WTC11 (cell line): ENCODE results near the gene PRKAG2. TPM values are rescaled to one million over a fixed set of nuclear protein-coding genes. Genes with fewer than 3 reads are reported as not detected.

Experiments
- ATAC-seq: fragments of 200-7000 bp; cut with Tn5 transposase; 2 replicates; pipeline ENCODE4 v1.10.0; 2021; ENCODE audit warnings: mild to moderate bottlenecking, moderate library complexity
- CTCF ChIA-PET: fragments of 300-600 bp; sonication (Branson Sonifier 250); formaldehyde crosslinking; loops from one replicate; lab custom pipeline; 2021; ENCODE audit warnings: antibody characterized with exemption; lab: Charles Lee
- POLR2A ChIA-PET: fragments of 350-600 bp; sonication (Branson Sonifier 250); formaldehyde crosslinking; loops from one replicate; lab custom pipeline; 2021; ENCODE audit warnings: antibody characterized with exemption; lab: Charles Lee
- DNase-seq: peaks from one replicate; pipeline ENCODE4 v3.0.0; 2021; ENCODE audit warnings: low spot score
- H3K27ac Mint-ChIP-seq: 2 replicates; pipeline ENCODE4 v1.8.0; 2021; ENCODE audit warnings: mixed read lengths
- H3K27me3 Mint-ChIP-seq: 2 replicates; pipeline ENCODE4 v1.8.0; 2021; ENCODE audit warnings: low read depth, mild to moderate bottlenecking, moderate library complexity, mixed read lengths
- H3K36me3 Mint-ChIP-seq: 2 replicates; pipeline ENCODE4 v1.8.0; 2021; ENCODE audit warnings: mixed read lengths
- H3K4me1 Mint-ChIP-seq: 2 replicates; pipeline ENCODE4 v1.8.0; 2022; ENCODE audit warnings: mixed read lengths
- H3K4me3 Mint-ChIP-seq: 2 replicates; pipeline ENCODE4 v1.8.0; 2021; ENCODE audit warnings: mild to moderate bottlenecking, moderate library complexity, mixed read lengths
- H3K9me3 Mint-ChIP-seq: 2 replicates; pipeline ENCODE4 v1.8.0; 2021; ENCODE audit warnings: mixed read lengths
- ATF1 ChIP-seq: sonication (generic); formaldehyde crosslinking; IDR thresholded peaks from 2 replicates; pipeline ENCODE4 v1.8.1; 2023; ENCODE audit warnings: mild to moderate bottlenecking, moderate library complexity, missing genetic modification reagents
- FOXK1 ChIP-seq: sonication (generic); formaldehyde crosslinking; IDR thresholded peaks from 2 replicates; pipeline ENCODE4 v1.8.0; 2022; ENCODE audit warnings: mild to moderate bottlenecking, moderate library complexity, missing genetic modification reagents
- HMGA2 ChIP-seq: fragments of 250-450 bp; sonication (Bioruptor Pico); IDR thresholded peaks from 2 replicates; pipeline ENCODE4 v1.4.0; 2021; ENCODE audit warnings: mild to moderate bottlenecking, moderate library complexity
- RELA ChIP-seq: sonication (generic); formaldehyde crosslinking; IDR thresholded peaks from 2 replicates; pipeline ENCODE4 v1.8.1; 2022; ENCODE audit warnings: missing genetic modification reagents, mild to moderate bottlenecking, borderline replicate concordance
- SMAD3 ChIP-seq: sonication (generic); formaldehyde crosslinking; IDR thresholded peaks from 2 replicates; pipeline ENCODE4 v1.8.0; 2022; ENCODE audit warnings: missing genetic modification reagents, mild to moderate bottlenecking, borderline replicate concordance
- SOX15 ChIP-seq: fragments of 250-450 bp; sonication (Bioruptor Pico); IDR thresholded peaks from 2 replicates; pipeline ENCODE4 v1.9.0; 2021; ENCODE audit warnings: mild to moderate bottlenecking
- TCF7 ChIP-seq: sonication (generic); formaldehyde crosslinking; IDR thresholded peaks from 2 replicates; pipeline ENCODE4 v1.8.0; 2022; ENCODE audit warnings: mild to moderate bottlenecking, low read depth, missing genetic modification reagents, moderate library complexity
- TEAD1 ChIP-seq: sonication (generic); formaldehyde crosslinking; IDR thresholded peaks from 2 replicates; pipeline ENCODE4 v1.8.0; 2022; ENCODE audit warnings: mild to moderate bottlenecking, missing genetic modification reagents
- ZNF317 ChIP-seq: sonication (generic); formaldehyde crosslinking; IDR thresholded peaks from 2 replicates; pipeline ENCODE4 v1.8.1; 2023; ENCODE audit warnings: low read depth, mild to moderate bottlenecking, moderate library complexity, missing genetic modification reagents, borderline replicate concordance
- total RNA-seq: library from RNA; stranded (reverse); gene quantifications from 3 replicates; pipeline ENCODE4 v1.2.3, GENCODE V29; 2021
- TF ChIP-seq, protein P1 (sequence below): fragments of 250-450 bp; sonication (Bioruptor Pico); IDR thresholded peaks from 2 replicates; pipeline ENCODE4 v1.9.0; 2021; ENCODE audit warnings: mild to moderate bottlenecking
- TF ChIP-seq, protein P2 (sequence below): sonication (generic); formaldehyde crosslinking; IDR thresholded peaks from 2 replicates; pipeline ENCODE4 v1.8.1; 2022; ENCODE audit warnings: low read depth, mild to moderate bottlenecking, moderate library complexity, missing genetic modification reagents, borderline replicate concordance
- TF ChIP-seq, protein P3 (sequence below): sonication (generic); formaldehyde crosslinking; IDR thresholded peaks from 2 replicates; pipeline ENCODE4 v1.8.1; 2023; ENCODE audit warnings: mild to moderate bottlenecking, moderate library complexity, missing genetic modification reagents
- TF ChIP-seq, protein P4 (sequence below): sonication (generic); formaldehyde crosslinking; IDR thresholded peaks from 2 replicates; pipeline ENCODE4 v1.8.0; 2022; ENCODE audit warnings: mild to moderate bottlenecking, missing genetic modification reagents
- TF ChIP-seq, protein P5 (sequence below): sonication (generic); formaldehyde crosslinking; IDR thresholded peaks from 2 replicates; pipeline ENCODE4 v1.8.0; 2022; ENCODE audit warnings: mild to moderate bottlenecking, missing genetic modification reagents
- TF ChIP-seq, protein P6 (sequence below): fragments of 200-600 bp; IDR thresholded peaks from 2 replicates; pipeline ENCODE4 v1.8.0; 2022; ENCODE audit warnings: antibody characterized with exemption

PRKAG2 gene
- total RNA-seq, 1 experiment from 2014 or later, result 20.3 TPM

DNA sequence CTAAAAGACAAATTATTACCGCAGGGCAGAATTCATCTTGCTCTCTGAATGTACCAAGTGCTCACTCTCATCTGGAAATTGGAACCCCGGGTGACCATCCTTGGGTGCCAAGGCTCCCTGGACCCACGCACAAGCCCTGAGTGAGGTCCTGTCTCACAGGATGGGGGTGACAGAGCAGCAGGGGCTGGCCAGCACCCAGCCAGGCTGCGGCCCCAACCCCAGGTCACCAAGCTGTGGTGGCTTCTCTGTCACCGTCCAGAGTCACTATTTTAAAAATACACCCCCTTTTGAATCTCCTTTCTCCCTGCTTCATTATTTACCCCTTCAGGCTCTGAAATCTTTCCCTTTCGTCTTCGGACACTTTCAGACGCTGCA is 148.6 kb downstream of the PRKAG2 start (continued):
- TF ChIP-seq FOXK1 (CRISPR knock-in tag) (no peak), SOX15 (CRISPR knock-in tag) (no peak)

DNA sequence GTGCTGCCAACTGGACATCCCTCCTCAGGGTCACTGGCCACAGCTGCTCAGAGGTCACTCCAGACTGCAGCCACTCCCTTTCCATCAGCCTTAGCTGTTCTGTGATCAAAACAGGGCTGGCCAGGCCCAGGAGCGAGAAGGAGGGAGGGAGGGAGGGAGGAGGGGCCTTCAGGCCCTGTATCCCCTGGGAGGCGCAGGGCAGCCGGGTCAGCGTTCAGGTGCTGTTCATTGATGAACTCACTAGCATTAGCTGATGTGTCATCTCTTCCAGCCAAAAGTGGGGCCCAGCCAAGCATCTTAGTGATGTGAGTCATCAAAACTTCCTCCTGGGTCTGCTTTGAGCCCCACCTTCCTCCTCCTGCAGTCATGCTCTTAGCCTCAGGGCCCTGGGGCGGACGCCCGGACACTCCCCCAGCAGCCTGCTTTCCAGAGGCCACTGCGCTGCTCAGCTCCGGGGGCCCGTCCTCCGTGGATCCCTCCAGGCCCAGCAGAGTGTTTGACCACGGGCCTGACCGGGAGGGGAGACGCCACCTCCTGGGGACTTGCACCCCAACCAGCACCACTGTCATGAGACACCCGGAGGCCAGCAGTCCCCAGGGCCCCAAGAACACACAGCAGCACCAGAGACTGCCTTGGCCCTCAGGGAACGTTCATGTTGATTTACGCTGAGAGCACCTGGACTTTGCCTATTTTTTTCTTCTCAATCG is 149.2 kb downstream of the PRKAG2 start:
- H3K36me3 Mint-ChIP-seq, result no peaks in the 10 kb centered on the region
- no peaks in the 10 kb centered on the region for H3K9me3 Mint-ChIP-seq
- ATAC-seq, result peak; percentile 34; the same call in 1 of the 2 replicates
- ChIA-PET POLR2A (no interaction called here), CTCF (interaction anchor here (0.6 to 2.3 kb wide), 3 partner anchors 9 to 55 kb away, joined by 3 to 6 read pairs (median 5); no protein-coding TSS in a partner anchor)
- no peak overlapping the region for H3K27ac Mint-ChIP-seq
- H3K4me1 Mint-ChIP-seq, result no peaks in the 10 kb centered on the region
- no peak for TF ChIP-seq TCF7 (CRISPR knock-in tag)
- TF ChIP-seq ZNF317 (CRISPR knock-in tag), result no peak
- TF ChIP-seq HMGA2, result no peak
- TF ChIP-seq, protein P1, sequence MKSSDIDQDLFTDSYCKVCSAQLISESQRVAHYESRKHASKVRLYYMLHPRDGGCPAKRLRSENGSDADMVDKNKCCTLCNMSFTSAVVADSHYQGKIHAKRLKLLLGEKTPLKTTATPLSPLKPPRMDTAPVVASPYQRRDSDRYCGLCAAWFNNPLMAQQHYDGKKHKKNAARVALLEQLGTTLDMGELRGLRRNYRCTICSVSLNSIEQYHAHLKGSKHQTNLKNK, result no peak
- no peak for TF ChIP-seq TEAD1 (CRISPR knock-in tag)
- TF ChIP-seq, protein P2, sequence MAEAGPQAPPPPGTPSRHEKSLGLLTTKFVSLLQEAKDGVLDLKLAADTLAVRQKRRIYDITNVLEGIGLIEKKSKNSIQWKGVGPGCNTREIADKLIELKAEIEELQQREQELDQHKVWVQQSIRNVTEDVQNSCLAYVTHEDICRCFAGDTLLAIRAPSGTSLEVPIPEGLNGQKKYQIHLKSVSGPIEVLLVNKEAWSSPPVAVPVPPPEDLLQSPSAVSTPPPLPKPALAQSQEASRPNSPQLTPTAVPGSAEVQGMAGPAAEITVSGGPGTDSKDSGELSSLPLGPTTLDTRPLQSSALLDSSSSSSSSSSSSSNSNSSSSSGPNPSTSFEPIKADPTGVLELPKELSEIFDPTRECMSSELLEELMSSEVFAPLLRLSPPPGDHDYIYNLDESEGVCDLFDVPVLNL (CRISPR knock-in tag), result no peak
- TF ChIP-seq, protein P3, sequence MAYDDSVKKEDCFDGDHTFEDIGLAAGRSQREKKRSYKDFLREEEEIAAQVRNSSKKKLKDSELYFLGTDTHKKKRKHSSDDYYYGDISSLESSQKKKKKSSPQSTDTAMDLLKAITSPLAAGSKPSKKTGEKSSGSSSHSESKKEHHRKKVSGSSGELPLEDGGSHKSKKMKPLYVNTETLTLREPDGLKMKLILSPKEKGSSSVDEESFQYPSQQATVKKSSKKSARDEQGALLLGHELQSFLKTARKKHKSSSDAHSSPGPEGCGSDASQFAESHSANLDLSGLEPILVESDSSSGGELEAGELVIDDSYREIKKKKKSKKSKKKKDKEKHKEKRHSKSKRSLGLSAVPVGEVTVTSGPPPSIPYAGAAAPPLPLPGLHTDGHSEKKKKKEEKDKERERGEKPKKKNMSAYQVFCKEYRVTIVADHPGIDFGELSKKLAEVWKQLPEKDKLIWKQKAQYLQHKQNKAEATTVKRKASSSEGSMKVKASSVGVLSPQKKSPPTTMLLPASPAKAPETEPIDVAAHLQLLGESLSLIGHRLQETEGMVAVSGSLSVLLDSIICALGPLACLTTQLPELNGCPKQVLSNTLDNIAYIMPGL (CRISPR knock-in tag), result no peak
- no peak for TF ChIP-seq SMAD3 (CRISPR knock-in tag)
- no peak for TF ChIP-seq RELA
- TF ChIP-seq, protein P4, sequence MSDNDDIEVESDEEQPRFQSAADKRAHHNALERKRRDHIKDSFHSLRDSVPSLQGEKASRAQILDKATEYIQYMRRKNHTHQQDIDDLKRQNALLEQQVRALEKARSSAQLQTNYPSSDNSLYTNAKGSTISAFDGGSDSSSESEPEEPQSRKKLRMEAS (CRISPR knock-in tag), result no peak
- DNase-seq, result no peak
- H3K4me3 Mint-ChIP-seq, result no peak overlapping the region
- H3K27me3 Mint-ChIP-seq, result no peaks in the 10 kb centered on the region

DNA sequence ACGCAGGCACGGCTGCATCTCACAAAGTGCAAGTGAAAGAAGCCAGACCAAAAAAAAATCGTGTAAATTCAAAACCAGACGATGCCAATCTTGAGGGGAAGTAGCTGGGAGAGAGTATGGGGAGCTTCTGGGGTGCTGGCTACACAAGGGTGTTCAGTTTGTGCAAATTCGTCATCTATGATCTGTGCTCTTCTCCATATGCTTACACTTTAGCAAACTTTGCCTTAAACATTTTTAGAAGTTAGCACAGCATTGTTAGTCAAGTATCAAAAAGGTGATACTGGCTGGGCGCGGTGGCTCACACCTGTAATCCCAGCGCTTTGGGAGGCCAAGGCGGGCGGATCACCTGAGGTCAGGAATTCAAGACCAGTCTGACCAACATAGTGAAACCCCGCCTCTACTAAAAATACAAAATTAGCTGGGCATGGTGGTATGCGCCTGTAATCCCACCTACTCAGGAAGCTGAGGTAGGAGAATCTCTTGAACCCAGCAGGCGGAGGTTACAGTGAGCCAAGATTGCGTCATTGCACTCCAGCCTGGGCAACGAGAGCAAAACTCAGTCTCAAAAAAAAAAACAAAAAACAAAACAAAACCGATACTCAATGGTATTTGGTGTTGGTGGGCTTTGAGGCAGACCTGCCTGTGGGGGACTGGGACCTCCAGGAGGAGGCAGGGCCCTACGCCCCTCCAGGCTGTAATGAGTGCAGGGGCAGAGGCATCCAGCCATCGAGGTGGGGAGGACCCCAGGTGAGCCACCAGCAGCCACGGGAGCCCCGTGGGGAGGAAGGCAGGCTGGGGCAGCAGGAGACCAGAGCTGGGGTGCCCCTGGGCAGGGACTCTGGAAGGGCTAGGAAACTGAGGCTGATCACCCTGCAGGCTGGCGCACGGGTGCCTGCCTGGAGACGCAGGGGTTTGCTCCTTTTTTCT is 150.0 kb downstream of the PRKAG2 start:
- POLR2A ChIA-PET, result no interaction called here
- H3K4me1 Mint-ChIP-seq, result no peaks in the 10 kb centered on the region
- no peak for ATAC-seq
- DNase-seq, result no peak
- no peak overlapping the region for H3K27ac Mint-ChIP-seq
- TF ChIP-seq, protein P4 (CRISPR knock-in tag), result no peak
- TF ChIP-seq, protein P5, sequence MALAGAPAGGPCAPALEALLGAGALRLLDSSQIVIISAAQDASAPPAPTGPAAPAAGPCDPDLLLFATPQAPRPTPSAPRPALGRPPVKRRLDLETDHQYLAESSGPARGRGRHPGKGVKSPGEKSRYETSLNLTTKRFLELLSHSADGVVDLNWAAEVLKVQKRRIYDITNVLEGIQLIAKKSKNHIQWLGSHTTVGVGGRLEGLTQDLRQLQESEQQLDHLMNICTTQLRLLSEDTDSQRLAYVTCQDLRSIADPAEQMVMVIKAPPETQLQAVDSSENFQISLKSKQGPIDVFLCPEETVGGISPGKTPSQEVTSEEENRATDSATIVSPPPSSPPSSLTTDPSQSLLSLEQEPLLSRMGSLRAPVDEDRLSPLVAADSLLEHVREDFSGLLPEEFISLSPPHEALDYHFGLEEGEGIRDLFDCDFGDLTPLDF (CRISPR knock-in tag), result no peak
- TF ChIP-seq, protein P6, sequence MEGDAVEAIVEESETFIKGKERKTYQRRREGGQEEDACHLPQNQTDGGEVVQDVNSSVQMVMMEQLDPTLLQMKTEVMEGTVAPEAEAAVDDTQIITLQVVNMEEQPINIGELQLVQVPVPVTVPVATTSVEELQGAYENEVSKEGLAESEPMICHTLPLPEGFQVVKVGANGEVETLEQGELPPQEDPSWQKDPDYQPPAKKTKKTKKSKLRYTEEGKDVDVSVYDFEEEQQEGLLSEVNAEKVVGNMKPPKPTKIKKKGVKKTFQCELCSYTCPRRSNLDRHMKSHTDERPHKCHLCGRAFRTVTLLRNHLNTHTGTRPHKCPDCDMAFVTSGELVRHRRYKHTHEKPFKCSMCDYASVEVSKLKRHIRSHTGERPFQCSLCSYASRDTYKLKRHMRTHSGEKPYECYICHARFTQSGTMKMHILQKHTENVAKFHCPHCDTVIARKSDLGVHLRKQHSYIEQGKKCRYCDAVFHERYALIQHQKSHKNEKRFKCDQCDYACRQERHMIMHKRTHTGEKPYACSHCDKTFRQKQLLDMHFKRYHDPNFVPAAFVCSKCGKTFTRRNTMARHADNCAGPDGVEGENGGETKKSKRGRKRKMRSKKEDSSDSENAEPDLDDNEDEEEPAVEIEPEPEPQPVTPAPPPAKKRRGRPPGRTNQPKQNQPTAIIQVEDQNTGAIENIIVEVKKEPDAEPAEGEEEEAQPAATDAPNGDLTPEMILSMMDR, result no peak
- no peak for TF ChIP-seq ATF1 (CRISPR knock-in tag)
- no peak overlapping the region for H3K4me3 Mint-ChIP-seq
- CTCF ChIA-PET, result interaction anchor here (1.0 to 1.9 kb wide), 4 partner anchors 9 to 56 kb away, joined by 3 to 7 read pairs (median 4); no protein-coding TSS in a partner anchor
- no peaks in the 10 kb centered on the region for H3K36me3 Mint-ChIP-seq
- no peaks in the 10 kb centered on the region for H3K9me3 Mint-ChIP-seq
- no peaks in the 10 kb centered on the region for H3K27me3 Mint-ChIP-seq
